GM12878 (cell line): Measurements from ENCODE around the gene TOMM40. TPM values are rescaled to one million over a fixed set of nuclear protein-coding genes. Genes with fewer than 3 reads are reported as not detected.
A peak's percentile ranks its signal among the peaks of the same experiment; 100 is the strongest.

ENCODE experiments used
- ASH2L ChIP-seq: fragments of 300-600, 200-600 bp; sonication (generic); IDR thresholded peaks from 2 replicates; pipeline ENCODE4 v1.6.1; 2017; ENCODE audit warnings: low read depth, mild to moderate bottlenecking, borderline replicate concordance
- MEF2B ChIP-seq: fragments of 450-650 bp; IDR thresholded peaks from 2 replicates; pipeline ENCODE4 v1.6.1; 2018; ENCODE audit warnings: mild to moderate bottlenecking, moderate library complexity; ENCODE audit not compliant: partially characterized antibody, poor library complexity, severe bottlenecking
- NR2C1 ChIP-seq: fragments of 450-650 bp; IDR thresholded peaks from 2 replicates; pipeline ENCODE4 v1.6.1; 2017; ENCODE audit warnings: antibody characterized with exemption, mild to moderate bottlenecking, moderate library complexity
- RAD51 ChIP-seq: fragments of 450-650 bp; IDR thresholded peaks from 2 replicates; pipeline ENCODE4 v1.6.1; 2016; ENCODE audit warnings: moderate library complexity, mild to moderate bottlenecking, inconsistent platforms
- SREBF2 ChIP-seq: IDR thresholded peaks from 2 replicates; pipeline ENCODE4 v1.6.1; 2012; ENCODE audit warnings: mild to moderate bottlenecking, low read length
- SUPT20H ChIP-seq: IDR thresholded peaks from 2 replicates; pipeline ENCODE4 v1.6.1; 2011; ENCODE audit warnings: low read depth, mild to moderate bottlenecking, low read length, moderate library complexity, borderline replicate concordance; ENCODE audit not compliant: control insufficient read depth
- polyA plus RNA-seq, 11 experiments: library from polyadenylated mRNA; depleted of rRNA in 4 of 11; unstranded in 6 of 11; stranded (reverse) in 5 of 11; fragments of >200 nt; fragmentation: Nextera tagmentation in 4 of 11; fragmentation: Illumina TruSeq in 1 of 11; extraction: Ambion mirVana in 4 of 11; extraction: Trizol in 1 of 11; gene quantifications; 1 replicate in 1 of 11; 2 replicates in 10 of 11; pipeline versions ENCODE4 v1.2.1 to v1.2.3, GENCODE V29; 2011 to 2016; ENCODE audit warnings: inconsistent platforms in 2 of 11, missing spikeins in 2 of 11, low read depth in 1 of 11
- total RNA-seq, 4 experiments: library from RNA; depleted of rRNA in 3 of 4; stranded (reverse); fragments of >200 nt in 3 of 4; fragmentation: Illumina TruSeq in 1 of 4; extraction: Trizol in 1 of 4; gene quantifications; 2 replicates each; pipeline versions ENCODE4 v1.2.1 to v1.2.3, GENCODE V29; 2013 to 2021
- TF ChIP-seq, protein P1 (sequence below): fragments of 450-650 bp; IDR thresholded peaks from 2 replicates; pipeline ENCODE4 v1.6.1; 2016; ENCODE audit warnings: mild to moderate bottlenecking, moderate library complexity, borderline replicate concordance
- TF ChIP-seq, protein P2 (sequence below): fragments of 450-650 bp; IDR thresholded peaks from 2 replicates; pipeline ENCODE4 v1.6.1; 2016; ENCODE audit warnings: mild to moderate bottlenecking
- TF ChIP-seq, protein P3 (sequence below): IDR thresholded peaks from 2 replicates; pipeline ENCODE4 v1.6.1; 2012; ENCODE audit warnings: low read depth, low read length, improper control_type of control experiment
- TF ChIP-seq, protein P4 (sequence below), 3 experiments: IDR thresholded peaks in 2 of 3; conservative IDR thresholded peaks in 1 of 3; 2 replicates each; pipeline ENCODE4 v1.5.1; 2011; ENCODE audit warnings: low read depth in 3 of 3, low read length in 3 of 3, mild to moderate bottlenecking in 3 of 3, control low read depth in 2 of 3, moderate library complexity in 2 of 3, inconsistent platforms in 1 of 3, mixed read lengths in 1 of 3; ENCODE audit not compliant: control insufficient read depth in 2 of 3, insufficient read depth in 1 of 3; ENCODE audit errors: extremely low read depth in 1 of 3
- TF ChIP-seq, protein P5 (sequence below): fragments of 450-650 bp; formaldehyde crosslinking; IDR thresholded peaks from 2 replicates; pipeline ENCODE4 v1.5.0; 2022; ENCODE audit warnings: mild to moderate bottlenecking, missing genetic modification characterization

The TOMM40 gene
- total and polyA plus RNA-seq, 10 of the 15 experiments (the other 5 are each of a cell fraction or from before 2014, with no cell fraction given), result 0.85 to 221 (median 99.9) TPM

DNA sequence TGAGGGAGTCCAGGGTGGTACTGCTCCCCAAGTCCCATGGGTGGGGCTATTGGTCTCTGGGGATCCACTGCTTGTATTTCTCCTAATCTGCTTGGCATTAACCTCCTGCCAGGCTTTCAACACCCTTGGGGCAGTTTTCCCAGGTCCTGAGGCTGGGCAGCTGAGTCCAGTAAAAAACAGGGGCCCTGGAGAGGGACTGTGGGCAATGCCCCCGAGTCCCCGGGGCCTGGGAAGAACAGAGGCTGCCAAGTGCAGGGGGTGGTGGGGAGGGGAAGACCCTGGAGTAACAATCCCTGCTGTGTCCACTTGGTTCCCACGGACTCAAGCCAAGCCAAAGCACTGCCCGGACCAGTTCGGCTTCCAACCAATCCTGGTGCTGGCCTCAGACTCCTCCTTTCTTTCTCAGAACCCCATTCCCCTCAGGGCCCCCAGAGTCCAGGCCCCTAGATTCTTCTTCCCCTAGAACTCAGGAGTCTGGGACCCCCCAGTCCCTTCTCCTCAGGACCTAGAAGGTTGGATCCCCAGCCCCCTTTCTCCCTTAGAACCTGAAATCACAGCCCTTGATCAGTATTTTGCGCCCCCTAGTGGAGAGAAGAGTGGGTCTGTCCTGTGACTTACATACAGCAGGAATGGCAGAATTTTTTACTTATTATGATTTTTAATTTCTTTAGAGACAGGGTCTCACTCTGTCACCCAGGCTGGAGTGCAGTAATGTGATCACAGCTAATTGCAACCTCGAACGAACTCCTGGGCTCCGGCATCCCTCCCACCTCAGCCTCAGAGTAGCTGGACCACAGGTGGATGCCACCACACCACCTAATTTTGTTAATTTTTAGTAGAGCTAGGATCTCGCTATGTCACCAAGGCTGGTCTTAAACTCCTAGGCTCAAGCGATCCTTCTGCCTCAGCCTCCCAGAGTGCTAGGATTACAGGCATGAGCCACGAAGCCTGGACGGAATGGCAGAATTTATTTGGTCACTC lies 60.4 kb downstream of the TOMM40 start (continued):
- TF ChIP-seq, protein P1, sequence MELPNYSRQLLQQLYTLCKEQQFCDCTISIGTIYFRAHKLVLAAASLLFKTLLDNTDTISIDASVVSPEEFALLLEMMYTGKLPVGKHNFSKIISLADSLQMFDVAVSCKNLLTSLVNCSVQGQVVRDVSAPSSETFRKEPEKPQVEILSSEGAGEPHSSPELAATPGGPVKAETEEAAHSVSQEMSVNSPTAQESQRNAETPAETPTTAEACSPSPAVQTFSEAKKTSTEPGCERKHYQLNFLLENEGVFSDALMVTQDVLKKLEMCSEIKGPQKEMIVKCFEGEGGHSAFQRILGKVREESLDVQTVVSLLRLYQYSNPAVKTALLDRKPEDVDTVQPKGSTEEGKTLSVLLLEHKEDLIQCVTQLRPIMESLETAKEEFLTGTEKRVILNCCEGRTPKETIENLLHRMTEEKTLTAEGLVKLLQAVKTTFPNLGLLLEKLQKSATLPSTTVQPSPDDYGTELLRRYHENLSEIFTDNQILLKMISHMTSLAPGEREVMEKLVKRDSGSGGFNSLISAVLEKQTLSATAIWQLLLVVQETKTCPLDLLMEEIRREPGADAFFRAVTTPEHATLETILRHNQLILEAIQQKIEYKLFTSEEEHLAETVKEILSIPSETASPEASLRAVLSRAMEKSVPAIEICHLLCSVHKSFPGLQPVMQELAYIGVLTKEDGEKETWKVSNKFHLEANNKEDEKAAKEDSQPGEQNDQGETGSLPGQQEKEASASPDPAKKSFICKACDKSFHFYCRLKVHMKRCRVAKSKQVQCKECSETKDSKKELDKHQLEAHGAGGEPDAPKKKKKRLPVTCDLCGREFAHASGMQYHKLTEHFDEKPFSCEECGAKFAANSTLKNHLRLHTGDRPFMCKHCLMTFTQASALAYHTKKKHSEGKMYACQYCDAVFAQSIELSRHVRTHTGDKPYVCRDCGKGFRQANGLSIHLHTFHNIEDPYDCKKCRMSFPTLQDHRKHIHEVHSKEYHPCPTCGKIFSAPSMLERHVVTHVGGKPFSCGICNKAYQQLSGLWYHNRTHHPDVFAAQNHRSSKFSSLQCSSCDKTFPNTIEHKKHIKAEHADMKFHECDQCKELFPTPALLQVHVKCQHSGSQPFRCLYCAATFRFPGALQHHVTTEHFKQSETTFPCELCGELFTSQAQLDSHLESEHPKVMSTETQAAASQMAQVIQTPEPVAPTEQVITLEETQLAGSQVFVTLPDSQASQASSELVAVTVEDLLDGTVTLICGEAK, result no peak
- TF ChIP-seq SREBF2 (no peak), RAD51 (no peak), ASH2L (no peak), MEF2B (no peak), SUPT20H (no peak), NR2C1 (no peak)
- TF ChIP-seq, protein P2, sequence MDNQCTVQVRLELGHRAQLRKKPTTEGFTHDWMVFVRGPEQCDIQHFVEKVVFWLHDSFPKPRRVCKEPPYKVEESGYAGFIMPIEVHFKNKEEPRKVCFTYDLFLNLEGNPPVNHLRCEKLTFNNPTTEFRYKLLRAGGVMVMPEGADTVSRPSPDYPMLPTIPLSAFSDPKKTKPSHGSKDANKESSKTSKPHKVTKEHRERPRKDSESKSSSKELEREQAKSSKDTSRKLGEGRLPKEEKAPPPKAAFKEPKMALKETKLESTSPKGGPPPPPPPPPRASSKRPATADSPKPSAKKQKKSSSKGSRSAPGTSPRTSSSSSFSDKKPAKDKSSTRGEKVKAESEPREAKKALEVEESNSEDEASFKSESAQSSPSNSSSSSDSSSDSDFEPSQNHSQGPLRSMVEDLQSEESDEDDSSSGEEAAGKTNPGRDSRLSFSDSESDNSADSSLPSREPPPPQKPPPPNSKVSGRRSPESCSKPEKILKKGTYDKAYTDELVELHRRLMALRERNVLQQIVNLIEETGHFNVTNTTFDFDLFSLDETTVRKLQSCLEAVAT, result no peak
- TF ChIP-seq, protein P3, sequence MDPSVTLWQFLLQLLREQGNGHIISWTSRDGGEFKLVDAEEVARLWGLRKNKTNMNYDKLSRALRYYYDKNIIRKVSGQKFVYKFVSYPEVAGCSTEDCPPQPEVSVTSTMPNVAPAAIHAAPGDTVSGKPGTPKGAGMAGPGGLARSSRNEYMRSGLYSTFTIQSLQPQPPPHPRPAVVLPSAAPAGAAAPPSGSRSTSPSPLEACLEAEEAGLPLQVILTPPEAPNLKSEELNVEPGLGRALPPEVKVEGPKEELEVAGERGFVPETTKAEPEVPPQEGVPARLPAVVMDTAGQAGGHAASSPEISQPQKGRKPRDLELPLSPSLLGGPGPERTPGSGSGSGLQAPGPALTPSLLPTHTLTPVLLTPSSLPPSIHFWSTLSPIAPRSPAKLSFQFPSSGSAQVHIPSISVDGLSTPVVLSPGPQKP, result no peak
- TF ChIP-seq, protein P4, sequence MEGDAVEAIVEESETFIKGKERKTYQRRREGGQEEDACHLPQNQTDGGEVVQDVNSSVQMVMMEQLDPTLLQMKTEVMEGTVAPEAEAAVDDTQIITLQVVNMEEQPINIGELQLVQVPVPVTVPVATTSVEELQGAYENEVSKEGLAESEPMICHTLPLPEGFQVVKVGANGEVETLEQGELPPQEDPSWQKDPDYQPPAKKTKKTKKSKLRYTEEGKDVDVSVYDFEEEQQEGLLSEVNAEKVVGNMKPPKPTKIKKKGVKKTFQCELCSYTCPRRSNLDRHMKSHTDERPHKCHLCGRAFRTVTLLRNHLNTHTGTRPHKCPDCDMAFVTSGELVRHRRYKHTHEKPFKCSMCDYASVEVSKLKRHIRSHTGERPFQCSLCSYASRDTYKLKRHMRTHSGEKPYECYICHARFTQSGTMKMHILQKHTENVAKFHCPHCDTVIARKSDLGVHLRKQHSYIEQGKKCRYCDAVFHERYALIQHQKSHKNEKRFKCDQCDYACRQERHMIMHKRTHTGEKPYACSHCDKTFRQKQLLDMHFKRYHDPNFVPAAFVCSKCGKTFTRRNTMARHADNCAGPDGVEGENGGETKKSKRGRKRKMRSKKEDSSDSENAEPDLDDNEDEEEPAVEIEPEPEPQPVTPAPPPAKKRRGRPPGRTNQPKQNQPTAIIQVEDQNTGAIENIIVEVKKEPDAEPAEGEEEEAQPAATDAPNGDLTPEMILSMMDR (IDR thresholded peaks at IDR 0.05 in 2 of 3, conservative IDR thresholded peaks at IDR 0.05 in 1 of 3; ENCODE audit: control insufficient read depth in 2 of 3, extremely low read depth in 1 of 3, insufficient read depth in 1 of 3, low read depth in 3 of 3, low read length in 3 of 3), result peak; percentile 67 to 80 (median 78)
- TF ChIP-seq, protein P5, sequence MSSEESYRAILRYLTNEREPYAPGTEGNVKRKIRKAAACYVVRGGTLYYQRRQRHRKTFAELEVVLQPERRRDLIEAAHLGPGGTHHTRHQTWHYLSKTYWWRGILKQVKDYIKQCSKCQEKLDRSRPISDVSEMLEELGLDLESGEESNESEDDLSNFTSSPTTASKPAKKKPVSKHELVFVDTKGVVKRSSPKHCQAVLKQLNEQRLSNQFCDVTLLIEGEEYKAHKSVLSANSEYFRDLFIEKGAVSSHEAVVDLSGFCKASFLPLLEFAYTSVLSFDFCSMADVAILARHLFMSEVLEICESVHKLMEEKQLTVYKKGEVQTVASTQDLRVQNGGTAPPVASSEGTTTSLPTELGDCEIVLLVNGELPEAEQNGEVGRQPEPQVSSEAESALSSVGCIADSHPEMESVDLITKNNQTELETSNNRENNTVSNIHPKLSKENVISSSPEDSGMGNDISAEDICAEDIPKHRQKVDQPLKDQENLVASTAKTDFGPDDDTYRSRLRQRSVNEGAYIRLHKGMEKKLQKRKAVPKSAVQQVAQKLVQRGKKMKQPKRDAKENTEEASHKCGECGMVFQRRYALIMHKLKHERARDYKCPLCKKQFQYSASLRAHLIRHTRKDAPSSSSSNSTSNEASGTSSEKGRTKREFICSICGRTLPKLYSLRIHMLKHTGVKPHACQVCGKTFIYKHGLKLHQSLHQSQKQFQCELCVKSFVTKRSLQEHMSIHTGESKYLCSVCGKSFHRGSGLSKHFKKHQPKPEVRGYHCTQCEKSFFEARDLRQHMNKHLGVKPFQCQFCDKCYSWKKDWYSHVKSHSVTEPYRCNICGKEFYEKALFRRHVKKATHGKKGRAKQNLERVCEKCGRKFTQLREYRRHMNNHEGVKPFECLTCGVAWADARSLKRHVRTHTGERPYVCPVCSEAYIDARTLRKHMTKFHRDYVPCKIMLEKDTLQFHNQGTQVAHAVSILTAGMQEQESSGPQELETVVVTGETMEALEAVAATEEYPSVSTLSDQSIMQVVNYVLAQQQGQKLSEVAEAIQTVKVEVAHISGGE, result no peak
